Fibroblast of villous mesenchyme (primary cell): ENCODE measurements around the gene MEPCE. TPM values are rescaled to one million over a fixed set of nuclear protein-coding genes. Genes with fewer than 3 reads are reported as not detected.

Experiments
- DNase-seq: peaks from one replicate; pipeline ENCODE4 v3.0.0-alpha.2; 2010; ENCODE audit warnings: low read depth
- H3K4me3 ChIP-seq: 2 replicates; pipeline ENCODE4 v1.5.1; 2011; ENCODE audit warnings: low read depth, mild to moderate bottlenecking, low read length
- total RNA-seq: library from RNA; depleted of rRNA; stranded (reverse); fragments of >200 nt; gene quantifications from 2 replicates; pipeline ENCODE4 v1.2.3, GENCODE V29; 2012
- TF ChIP-seq, protein P1 (sequence below): IDR thresholded peaks from 2 replicates; pipeline ENCODE4 v1.5.1; 2012; ENCODE audit warnings: low read depth, mild to moderate bottlenecking, low read length; ENCODE audit not compliant: insufficient read depth

MEPCE gene
- total RNA-seq, 1 donor, result 29.4 TPM

DNA sequence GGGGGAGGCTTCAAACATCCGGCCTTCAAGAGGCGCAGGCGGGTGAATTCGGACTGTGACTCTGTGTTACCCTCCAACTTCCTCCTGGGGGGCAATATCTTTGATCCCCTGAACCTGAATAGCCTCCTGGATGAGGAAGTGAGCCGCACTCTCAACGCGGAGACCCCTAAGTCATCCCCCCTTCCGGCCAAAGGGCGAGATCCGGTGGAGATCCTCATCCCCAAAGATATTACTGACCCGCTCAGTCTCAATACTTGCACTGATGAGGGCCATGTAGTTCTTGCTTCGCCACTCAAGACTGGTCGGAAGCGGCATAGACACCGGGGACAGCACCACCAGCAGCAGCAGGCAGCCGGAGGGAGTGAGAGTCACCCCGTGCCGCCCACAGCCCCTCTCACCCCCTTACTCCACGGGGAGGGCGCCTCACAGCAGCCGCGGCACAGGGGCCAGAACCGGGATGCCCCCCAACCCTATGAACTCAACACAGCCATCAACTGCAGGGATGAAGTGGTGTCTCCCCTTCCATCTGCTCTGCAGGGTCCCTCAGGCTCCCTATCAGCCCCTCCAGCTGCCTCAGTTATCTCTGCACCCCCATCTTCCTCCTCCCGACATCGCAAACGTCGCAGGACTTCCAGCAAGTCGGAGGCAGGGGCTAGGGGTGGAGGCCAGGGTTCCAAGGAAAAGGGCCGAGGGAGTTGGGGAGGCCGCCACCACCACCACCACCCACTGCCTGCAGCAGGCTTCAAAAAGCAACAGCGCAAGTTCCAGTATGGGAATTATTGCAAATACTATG, 1.1 kb downstream of the MEPCE start:
- peak; percentile 28 for DNase-seq
- peak overlapping the region; percentile 90 for H3K4me3 ChIP-seq
- TF ChIP-seq, protein P1, sequence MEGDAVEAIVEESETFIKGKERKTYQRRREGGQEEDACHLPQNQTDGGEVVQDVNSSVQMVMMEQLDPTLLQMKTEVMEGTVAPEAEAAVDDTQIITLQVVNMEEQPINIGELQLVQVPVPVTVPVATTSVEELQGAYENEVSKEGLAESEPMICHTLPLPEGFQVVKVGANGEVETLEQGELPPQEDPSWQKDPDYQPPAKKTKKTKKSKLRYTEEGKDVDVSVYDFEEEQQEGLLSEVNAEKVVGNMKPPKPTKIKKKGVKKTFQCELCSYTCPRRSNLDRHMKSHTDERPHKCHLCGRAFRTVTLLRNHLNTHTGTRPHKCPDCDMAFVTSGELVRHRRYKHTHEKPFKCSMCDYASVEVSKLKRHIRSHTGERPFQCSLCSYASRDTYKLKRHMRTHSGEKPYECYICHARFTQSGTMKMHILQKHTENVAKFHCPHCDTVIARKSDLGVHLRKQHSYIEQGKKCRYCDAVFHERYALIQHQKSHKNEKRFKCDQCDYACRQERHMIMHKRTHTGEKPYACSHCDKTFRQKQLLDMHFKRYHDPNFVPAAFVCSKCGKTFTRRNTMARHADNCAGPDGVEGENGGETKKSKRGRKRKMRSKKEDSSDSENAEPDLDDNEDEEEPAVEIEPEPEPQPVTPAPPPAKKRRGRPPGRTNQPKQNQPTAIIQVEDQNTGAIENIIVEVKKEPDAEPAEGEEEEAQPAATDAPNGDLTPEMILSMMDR, result no peak

DNA sequence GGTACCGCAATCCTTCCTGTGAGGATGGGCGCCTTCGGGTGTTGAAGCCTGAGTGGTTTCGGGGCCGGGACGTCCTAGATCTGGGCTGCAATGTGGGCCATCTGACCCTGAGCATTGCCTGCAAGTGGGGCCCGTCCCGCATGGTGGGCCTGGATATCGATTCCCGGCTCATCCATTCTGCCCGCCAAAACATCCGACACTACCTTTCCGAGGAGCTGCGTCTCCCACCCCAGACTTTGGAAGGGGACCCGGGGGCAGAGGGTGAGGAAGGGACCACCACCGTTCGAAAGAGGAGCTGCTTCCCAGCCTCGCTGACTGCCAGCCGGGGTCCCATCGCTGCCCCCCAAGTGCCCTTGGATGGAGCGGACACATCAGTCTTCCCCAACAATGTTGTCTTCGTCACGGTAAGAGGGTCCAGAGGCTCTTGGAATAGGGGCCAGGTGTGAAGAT, 1.7 kb downstream of the MEPCE start:
- TF ChIP-seq, protein P1, result no peak
- no peak for DNase-seq
- peak overlapping the region; percentile 90 for H3K4me3 ChIP-seq

DNA sequence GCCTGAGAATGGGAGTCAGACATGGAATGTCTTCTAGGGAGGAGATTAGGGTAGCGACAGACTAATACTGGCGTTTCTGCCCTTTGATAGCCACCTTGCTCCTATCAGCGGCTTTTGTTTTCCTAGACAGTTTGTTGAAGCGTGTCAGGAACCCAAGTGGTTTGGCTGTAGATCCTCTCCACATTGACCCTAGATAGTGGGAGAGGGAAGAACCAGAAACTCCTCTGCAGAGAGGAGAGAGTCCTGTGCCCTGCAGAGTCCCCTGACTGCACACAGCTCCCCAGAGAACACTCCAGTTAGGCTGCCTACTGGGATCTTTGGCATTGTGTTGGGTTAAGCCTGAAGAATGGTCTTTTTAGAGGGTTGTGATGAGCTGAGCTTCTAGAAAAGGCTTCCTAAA, 2.4 kb downstream of the MEPCE start:
- TF ChIP-seq, protein P1, result no peak
- no peak for DNase-seq
- no peak overlapping the region for H3K4me3 ChIP-seq

DNA sequence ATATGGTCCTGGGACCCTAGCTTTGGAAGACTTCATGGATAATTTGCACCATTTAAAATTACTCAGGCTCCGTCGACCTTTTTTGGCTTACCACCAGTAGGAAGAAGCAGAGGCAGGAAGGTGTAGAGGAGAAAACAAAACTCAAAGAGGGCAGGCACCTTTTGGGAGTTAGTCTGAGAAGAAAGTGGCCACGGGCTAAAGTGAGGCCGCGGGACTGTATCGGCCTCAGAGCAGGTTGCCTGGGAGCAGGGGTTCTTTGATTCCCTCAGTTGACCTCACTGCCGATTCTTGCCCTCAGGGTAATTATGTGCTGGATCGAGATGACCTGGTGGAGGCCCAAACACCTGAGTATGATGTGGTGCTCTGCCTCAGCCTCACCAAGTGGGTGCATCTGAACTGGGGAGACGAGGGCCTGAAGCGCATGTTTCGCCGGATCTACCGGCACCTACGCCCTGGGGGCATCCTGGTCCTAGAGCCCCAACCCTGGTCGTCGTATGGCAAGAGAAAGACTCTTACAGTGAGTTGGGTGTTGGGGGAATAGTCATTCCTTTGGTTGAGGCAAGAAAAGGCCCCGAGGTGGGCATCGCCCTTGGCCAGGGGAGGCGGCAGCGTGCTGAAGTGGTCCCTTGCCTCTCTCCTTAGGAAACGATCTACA, 3.1 kb downstream of the MEPCE start:
- TF ChIP-seq, protein P1, result no peak

DNA sequence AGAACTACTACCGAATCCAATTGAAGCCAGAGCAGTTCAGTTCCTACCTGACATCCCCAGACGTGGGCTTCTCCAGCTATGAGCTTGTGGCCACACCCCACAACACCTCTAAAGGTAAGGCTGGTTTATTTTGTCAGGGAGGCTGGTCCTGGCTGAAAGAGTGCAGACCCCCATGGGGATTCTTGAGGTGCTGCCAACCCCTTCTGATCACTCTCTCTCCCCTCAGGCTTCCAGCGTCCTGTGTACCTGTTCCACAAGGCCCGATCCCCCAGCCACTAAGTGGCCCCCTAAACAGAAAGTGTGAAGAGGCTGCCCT, 3.6 kb downstream of the MEPCE start:
- no peak for DNase-seq
- H3K4me3 ChIP-seq, result no peak overlapping the region
- TF ChIP-seq, protein P1, result no peak

More for the DNA sequence above, 3.1 kb downstream of the MEPCE start:
- no peak for DNase-seq
- H3K4me3 ChIP-seq, result no peak overlapping the region

DNA sequence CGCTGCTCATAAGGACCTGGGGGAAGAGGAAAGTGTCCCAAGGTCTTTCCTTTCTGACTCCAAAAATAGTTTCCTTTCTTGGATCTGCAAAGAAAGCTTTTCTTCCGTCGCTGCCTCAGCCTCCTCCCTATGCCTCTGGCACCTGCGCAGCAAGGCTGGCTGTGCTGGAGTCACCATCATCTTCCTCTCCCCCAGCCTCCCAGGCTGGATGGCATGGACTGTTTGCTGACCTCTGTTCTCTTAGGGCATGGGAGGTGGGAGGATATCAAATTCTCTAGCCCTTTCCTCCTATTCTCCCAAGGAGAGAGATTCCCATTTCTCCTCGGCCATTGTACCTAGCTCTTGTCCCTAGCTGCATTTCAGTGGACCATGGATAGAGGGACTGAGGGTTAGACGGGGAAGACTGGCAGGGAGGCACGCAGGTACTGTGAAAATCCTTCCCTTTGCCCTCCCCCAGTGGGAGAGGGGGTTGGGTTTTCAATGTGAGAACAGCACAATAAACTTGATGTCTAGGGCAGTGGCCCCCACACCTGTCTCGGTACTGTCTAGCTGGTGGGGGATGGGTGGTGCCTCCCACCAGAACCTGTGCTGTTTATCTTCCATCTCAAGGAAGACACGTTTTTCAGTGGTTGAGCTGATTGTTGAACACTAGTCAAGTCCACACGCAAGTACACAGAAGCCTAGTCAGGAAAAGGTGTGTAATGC, 4.1 kb downstream of the MEPCE start:
- no peak overlapping the region for H3K4me3 ChIP-seq
- TF ChIP-seq, protein P1, result no peak
- DNase-seq, result no peak
